H1 (cell line): ENCODE measurements around the gene KCNMB1. TPM values are rescaled to one million over a fixed set of nuclear protein-coding genes. Genes with fewer than 3 reads are reported as not detected.

Experiments used
- CTCF ChIA-PET: fragments of 300-600 bp; sonication (Branson Sonifier 250); formaldehyde crosslinking; loops from one replicate; lab custom pipeline; 2021; ENCODE audit not compliant: partially characterized antibody; lab: Charles Lee
- POLR2A ChIA-PET: fragments of 300-600 bp; sonication (Branson Sonifier 250); formaldehyde crosslinking; loops from one replicate; lab custom pipeline; 2021; ENCODE audit warnings: inconsistent platforms; ENCODE audit not compliant: partially characterized antibody; lab: Charles Lee
- DNase-seq, 2 experiments: peaks; one replicate each; pipeline versions ENCODE4 v3.0.0 to v3.0.0-alpha.2; 2010 to 2022; ENCODE audit warnings: low spot score in 2 of 2, low read depth in 1 of 2, mixed read lengths in 1 of 2
- FAIRE-seq: peaks from 2 replicates; lab custom pipeline; 2011; peaks lifted over from hg19 to GRCh38; lab: Jason Lieb, UNC
- H2AFZ ChIP-seq: 2 replicates; pipeline ENCODE4 v1.8.1; 2012; ENCODE audit warnings: low read length, inconsistent platforms
- H2AK5ac ChIP-seq: 2 replicates; pipeline ENCODE4 v1.6.1; 2013; ENCODE audit warnings: low read depth, low read length
- H2BK120ac ChIP-seq: replicated peaks from 2 replicates; pipeline ENCODE3; 2013; ENCODE audit warnings: low read depth, low read length, inconsistent platforms
- H2BK12ac ChIP-seq: 2 replicates; pipeline ENCODE4 v1.6.1; 2013; ENCODE audit warnings: low read depth, low read length
- H2BK15ac ChIP-seq: 2 replicates; pipeline ENCODE4 v1.6.1; 2013; ENCODE audit warnings: low read length
- H2BK20ac ChIP-seq: 2 replicates; pipeline ENCODE4 v1.6.1; 2013; ENCODE audit warnings: low read length
- H2BK5ac ChIP-seq: 2 replicates; pipeline ENCODE4 v1.6.1; 2013; ENCODE audit warnings: low read depth, low read length
- H3K14ac ChIP-seq: 2 replicates; pipeline ENCODE4 v1.6.1; 2013; ENCODE audit warnings: inconsistent platforms; ENCODE audit not compliant: insufficient read length
- H3K18ac ChIP-seq: 2 replicates; pipeline ENCODE4 v1.6.1; 2013; ENCODE audit warnings: low read length; ENCODE audit errors: extremely low read depth
- H3K23ac ChIP-seq: 2 replicates; pipeline ENCODE4 v1.6.1; 2013; ENCODE audit warnings: inconsistent platforms; ENCODE audit not compliant: insufficient read length
- H3K23me2 ChIP-seq: 2 replicates; pipeline ENCODE4 v1.6.1; 2013; ENCODE audit warnings: low read depth, low read length
- H3K27ac ChIP-seq: 2 replicates; pipeline ENCODE4 v1.6.1; 2011; ENCODE audit warnings: low read depth, low read length, inconsistent platforms
- H3K27me3 ChIP-seq, 4 experiments: replicated peaks in 1 of 4; 1 replicate in 1 of 4; 2 replicates in 3 of 4; pipeline versions ENCODE4 v1.6.1 to v1.8.1; 2011 to 2013; ENCODE audit warnings: low read length in 3 of 4, mild to moderate bottlenecking in 3 of 4, inconsistent platforms in 2 of 4, mixed read lengths in 2 of 4, moderate library complexity in 1 of 4; ENCODE audit not compliant: control insufficient read depth in 3 of 4, insufficient read depth in 3 of 4; ENCODE audit errors: extremely low read depth in 1 of 4
- H3K36me3 ChIP-seq, 4 experiments: 2 replicates each; pipeline versions ENCODE4 v1.6.1 to v1.8.1; 2011 to 2013; ENCODE audit warnings: mild to moderate bottlenecking in 4 of 4, low read length in 3 of 4, moderate library complexity in 2 of 4, control low read depth in 1 of 4, inconsistent platforms in 1 of 4; ENCODE audit not compliant: insufficient read depth in 4 of 4, control insufficient read depth in 2 of 4
- H3K4ac ChIP-seq: replicated peaks from 2 replicates; pipeline ENCODE3; 2013; ENCODE audit warnings: low read length, low read depth, mixed read lengths, inconsistent platforms; ENCODE audit not compliant: insufficient read length
- H3K4me1 ChIP-seq, 4 experiments: replicated peaks in 1 of 4; 1 replicate in 1 of 4; 2 replicates in 3 of 4; pipeline versions ENCODE4 v1.6.1 to v1.8.1; 2011 to 2013; ENCODE audit warnings: low read length in 3 of 4, inconsistent platforms in 2 of 4, mixed read lengths in 1 of 4; ENCODE audit not compliant: insufficient read depth in 4 of 4, control insufficient read depth in 3 of 4
- H3K4me2 ChIP-seq, 2 experiments: 2 replicates each; pipeline versions ENCODE4 v1.6.1 to v1.8.1; 2011 to 2013; ENCODE audit warnings: low read depth in 2 of 2, low read length in 2 of 2, control low read depth in 1 of 2, inconsistent platforms in 1 of 2, mild to moderate bottlenecking in 1 of 2; ENCODE audit not compliant: insufficient read depth in 1 of 2
- H3K4me3 ChIP-seq, 4 experiments: fragments of 200-600, 300-600 bp in 1 of 4; sonication (generic), shearing (Covaris generic), sonication (Bioruptor Twin) in 1 of 4; 2 replicates each; pipeline versions ENCODE4 v1.5.1 to v1.8.1; 2011 to 2016; ENCODE audit warnings: low read length in 4 of 4, low read depth in 3 of 4, control low read depth in 2 of 4, inconsistent platforms in 2 of 4, mild to moderate bottlenecking in 2 of 4, mixed read lengths in 1 of 4, moderate library complexity in 1 of 4; ENCODE audit not compliant: insufficient read depth in 2 of 4; ENCODE audit errors: extremely low read depth in 1 of 4
- H3K56ac ChIP-seq: replicated peaks from 2 replicates; pipeline ENCODE3; 2013; ENCODE audit warnings: low read depth, mild to moderate bottlenecking, mixed read lengths, low read length, inconsistent platforms; ENCODE audit not compliant: insufficient read length
- H3K79me1 ChIP-seq: 2 replicates; pipeline ENCODE4 v1.6.1; 2013; ENCODE audit warnings: low read depth, low read length, control low read depth
- H3K79me2 ChIP-seq, 2 experiments: 2 replicates each; pipeline versions ENCODE4 v1.6.1 to v1.8.1; 2012 to 2013; ENCODE audit warnings: low read length in 2 of 2, mild to moderate bottlenecking in 2 of 2, inconsistent platforms in 1 of 2; ENCODE audit not compliant: insufficient read depth in 2 of 2, control insufficient read depth in 1 of 2
- H3K9ac ChIP-seq, 4 experiments: replicated peaks in 1 of 4; 1 replicate in 1 of 4; 2 replicates in 3 of 4; pipeline versions ENCODE4 v1.6.1 to v1.8.1; 2011 to 2013; ENCODE audit warnings: low read depth in 3 of 4, low read length in 3 of 4, control low read depth in 2 of 4, mild to moderate bottlenecking in 2 of 4, moderate library complexity in 2 of 4, inconsistent platforms in 1 of 4; ENCODE audit errors: extremely low read depth in 1 of 4
- H3K9me3 ChIP-seq, 2 experiments: 2 replicates each; pipeline versions ENCODE4 v1.6.1 to v1.8.1; 2012 to 2013; ENCODE audit warnings: mild to moderate bottlenecking in 2 of 2, moderate library complexity in 2 of 2, control low read depth in 1 of 2, inconsistent platforms in 1 of 2, low read depth in 1 of 2, low read length in 1 of 2, mixed read lengths in 1 of 2; ENCODE audit not compliant: insufficient read depth in 2 of 2
- H4K20me1 ChIP-seq, 2 experiments: replicated peaks in 1 of 2; 2 replicates each; pipeline versions ENCODE3 to v1.8.1; 2011 to 2013; ENCODE audit warnings: inconsistent platforms in 2 of 2, low read length in 2 of 2, mild to moderate bottlenecking in 1 of 2; ENCODE audit not compliant: insufficient read depth in 2 of 2, control insufficient read depth in 1 of 2
- H4K5ac ChIP-seq: 2 replicates; pipeline ENCODE4 v1.6.1; 2013; ENCODE audit warnings: low read length, low read depth, mixed read lengths, inconsistent platforms; ENCODE audit not compliant: insufficient read length
- H4K8ac ChIP-seq: 2 replicates; pipeline ENCODE4 v1.8.0; 2013; ENCODE audit warnings: mild to moderate bottlenecking, moderate library complexity, low read length, inconsistent platforms; ENCODE audit not compliant: insufficient read depth; ENCODE audit errors: extremely low read depth
- H4K91ac ChIP-seq: replicated peaks from 2 replicates; pipeline ENCODE3; 2013; ENCODE audit warnings: low read length, mixed read lengths, inconsistent platforms; ENCODE audit not compliant: insufficient read length
- BRCA1 ChIP-seq: IDR thresholded peaks from 2 replicates; pipeline ENCODE4 v1.6.1; 2012; ENCODE audit warnings: low read depth, low read length, improper control_type of control experiment
- MAX ChIP-seq: IDR thresholded peaks from 2 replicates; pipeline ENCODE4 v1.6.1; 2012; ENCODE audit warnings: inconsistent platforms
- WGBS, 2 experiments: shearing (Covaris generic) in 1 of 2; methylation state at CpG; one replicate each; pipeline versions ENCODE4 v1.1.6 to v1.1.7; 2013 to 2015; ENCODE audit warnings: low lambda C conversion rate in 2 of 2, mixed read lengths in 2 of 2, inconsistent platforms in 1 of 2, low coverage in 1 of 2, missing lambda C conversion rate in 1 of 2; ENCODE audit not compliant: insufficient replicate concordance in 2 of 2, insufficient coverage in 1 of 2, insufficient read length in 1 of 2; ENCODE audit errors: extremely low coverage in 1 of 2, missing lambda C conversion rate in 1 of 2; 5-methylcytosine and 5-hydroxymethylcytosine counted together
- polyA plus RNA-seq, 7 experiments: library from polyadenylated mRNA; depleted of rRNA in 3 of 7; stranded (reverse) in 5 of 7; unstranded in 2 of 7; fragments of >200 nt in 5 of 7; fragments of 200-250 nt in 2 of 7; gene quantifications; 1 replicate in 5 of 7; 2 replicates in 1 of 7; 4 replicates in 1 of 7; pipeline versions ENCODE4 v1.2.1 to v1.2.3, GENCODE V29; 2011 to 2013; ENCODE audit warnings: missing spikeins in 2 of 7, mixed read lengths in 2 of 7
- total RNA-seq: library from RNA; stranded (reverse); fragmentation: NEBNext Ultra II Directional; extraction: Animal tissue kit (Norgen Biotek cat#: 25700); gene quantifications from 2 replicates; pipeline ENCODE4 v1.2.1, GENCODE V29; 2021

Gene KCNMB1
- total and polyA plus RNA-seq, 2 of the 8 experiments (the other 6 are each of a cell fraction or from before 2014, with no cell fraction given) = 0.08 to 0.19 TPM

- no peak overlapping the region for H2AK5ac ChIP-seq
- H2AFZ ChIP-seq = no peak overlapping the region
- no peak overlapping the region for H2BK20ac ChIP-seq
- no peaks in the 10 kb centered on the region for H3K79me2 ChIP-seq
- no peaks in the 10 kb centered on the region for H3K27me3 ChIP-seq
- H3K23ac ChIP-seq = no peak overlapping the region
- H3K36me3 ChIP-seq = no peaks in the 10 kb centered on the region
- no peak overlapping the region for H2BK5ac ChIP-seq
- H4K8ac ChIP-seq = no peak overlapping the region
- H3K4me2 ChIP-seq = no peak overlapping the region
- H3K23me2 ChIP-seq = no peaks in the 10 kb centered on the region
- H2BK12ac ChIP-seq = 0 out of 2 replicates have a peak overlapping the region, but pooled peaks have one; percentile 9
- H3K14ac ChIP-seq = no peak overlapping the region
- ChIA-PET POLR2A (no interaction called here), CTCF (interaction anchor here (0.8 to 2.1 kb wide), 11 partner anchors 9 to 276 kb away, joined by 3 to 10 read pairs (median 3); no protein-coding TSS in a partner anchor)
- no peaks in the 10 kb centered on the region for H3K9me3 ChIP-seq
- H3K56ac ChIP-seq = no peak overlapping the region
- no peak overlapping the region for H3K9ac ChIP-seq
- H3K27ac ChIP-seq = no peak overlapping the region
- DNase-seq = no peak
- no peak for TF ChIP-seq MAX
- no peak for TF ChIP-seq BRCA1
- H3K4me3 ChIP-seq = no peak overlapping the region
- no peak overlapping the region for H2BK15ac ChIP-seq
- H3K4ac ChIP-seq = no peak overlapping the region
- H3K79me1 ChIP-seq = no peaks in the 10 kb centered on the region
- H4K5ac ChIP-seq = no peak overlapping the region
- no peaks in the 10 kb centered on the region for H3K4me1 ChIP-seq
- FAIRE-seq = no peak
- H3K18ac ChIP-seq = no peak overlapping the region
- H4K20me1 ChIP-seq = no peaks in the 10 kb centered on the region
- WGBS, 2 experiments = 92% methylated on average over 1 of the region's 1 CpG; no CpG with 5 or more reads in 1 of the 2 experiments
- H4K91ac ChIP-seq = no peak overlapping the region
- H2BK120ac ChIP-seq = no peak overlapping the region
These were observed 13.9 kb downstream of the KCNMB1 start for GRCh38 chr5:170375283-170375682.
